H9 (cell line): Measurements from ENCODE around the gene DCTN2. TPM values are rescaled to one million over a fixed set of nuclear protein-coding genes. Genes with fewer than 3 reads are reported as not detected.
A peak's percentile ranks its signal among the peaks of the same experiment; 100 is the strongest.

Source experiments
- DNase-seq: peaks from one replicate; pipeline ENCODE4 v3.0.0-alpha.2; 2017
- H2AFZ ChIP-seq: one replicate; pipeline ENCODE4 v1.6.1; 2013; ENCODE audit warnings: mild to moderate bottlenecking, low read length, control low read depth, moderate library complexity
- H2AK5ac ChIP-seq: 2 replicates; pipeline ENCODE4 v1.6.1; 2013; ENCODE audit warnings: low read length, control low read depth, mixed read lengths; ENCODE audit not compliant: insufficient read length
- H2BK120ac ChIP-seq: one replicate; pipeline ENCODE4 v1.6.1; 2013; ENCODE audit warnings: low read depth, mild to moderate bottlenecking, low read length, control low read depth, inconsistent platforms; ENCODE audit not compliant: poor library complexity, severe bottlenecking
- H2BK12ac ChIP-seq: 2 replicates; pipeline ENCODE4 v1.6.1; 2013; ENCODE audit warnings: low read length, control low read depth, mixed read lengths, low read depth; ENCODE audit not compliant: insufficient read length
- H2BK15ac ChIP-seq: 2 replicates; pipeline ENCODE4 v1.6.1; 2013; ENCODE audit warnings: low read depth, low read length, control low read depth
- H2BK20ac ChIP-seq: one replicate; pipeline ENCODE4 v1.6.1; 2013; ENCODE audit warnings: low read depth, mild to moderate bottlenecking, low read length, control low read depth, inconsistent platforms; ENCODE audit not compliant: poor library complexity, severe bottlenecking
- H2BK5ac ChIP-seq: 2 replicates; pipeline ENCODE4 v1.6.1; 2013; ENCODE audit warnings: low read length, control low read depth, mixed read lengths; ENCODE audit not compliant: insufficient read length
- H3K14ac ChIP-seq: 2 replicates; pipeline ENCODE4 v1.6.1; 2013; ENCODE audit warnings: low read length, control low read depth; ENCODE audit not compliant: insufficient read depth
- H3K18ac ChIP-seq: 2 replicates; pipeline ENCODE4 v1.6.1; 2013; ENCODE audit warnings: low read depth, mild to moderate bottlenecking, mixed read lengths, low read length, control low read depth; ENCODE audit not compliant: insufficient read length
- H3K23ac ChIP-seq: 2 replicates; pipeline ENCODE4 v1.6.1; 2013; ENCODE audit warnings: low read length, control low read depth, mixed read lengths, low read depth; ENCODE audit not compliant: insufficient read length
- H3K23me2 ChIP-seq: 2 replicates; pipeline ENCODE4 v1.6.1; 2013; ENCODE audit warnings: low read depth, mild to moderate bottlenecking, mixed read lengths, low read length, control low read depth; ENCODE audit not compliant: insufficient read length, poor library complexity, severe bottlenecking
- H3K27ac ChIP-seq: 2 replicates; pipeline ENCODE4 v1.5.1; 2013; ENCODE audit warnings: low read length, control low read depth, mixed read lengths, low read depth; ENCODE audit not compliant: insufficient read length
- H3K27me3 ChIP-seq: 2 replicates; pipeline ENCODE4 v1.6.1; 2013; ENCODE audit warnings: low read length, control low read depth, inconsistent platforms; ENCODE audit not compliant: insufficient read depth
- H3K4ac ChIP-seq: 2 replicates; pipeline ENCODE4 v1.6.1; 2013; ENCODE audit warnings: low read depth, mild to moderate bottlenecking, control low read depth, inconsistent platforms, low read length, moderate library complexity
- H3K4me1 ChIP-seq: 2 replicates; pipeline ENCODE4 v1.6.1; 2013; ENCODE audit warnings: low read length, control low read depth, inconsistent platforms; ENCODE audit not compliant: insufficient read depth
- H3K4me2 ChIP-seq: 2 replicates; pipeline ENCODE4 v1.6.1; 2013; ENCODE audit warnings: low read length, control low read depth, mixed read lengths; ENCODE audit not compliant: insufficient read length, insufficient read depth
- H3K56ac ChIP-seq: 2 replicates; pipeline ENCODE4 v1.6.1; 2013; ENCODE audit warnings: low read depth, mild to moderate bottlenecking, mixed read lengths, low read length, control low read depth; ENCODE audit not compliant: insufficient read length
- H3K79me1 ChIP-seq: 2 replicates; pipeline ENCODE4 v1.6.1; 2013; ENCODE audit warnings: low read depth, mild to moderate bottlenecking, moderate library complexity, low read length, control low read depth, inconsistent platforms; ENCODE audit not compliant: insufficient read depth, poor library complexity, severe bottlenecking
- H3K79me2 ChIP-seq: 2 replicates; pipeline ENCODE4 v1.6.1; 2013; ENCODE audit warnings: low read length, control low read depth, inconsistent platforms; ENCODE audit not compliant: insufficient read depth
- H3K9ac ChIP-seq: 2 replicates; pipeline ENCODE4 v1.6.1; 2013; ENCODE audit warnings: low read length, control low read depth, mixed read lengths; ENCODE audit not compliant: insufficient read length; ENCODE audit errors: extremely low read depth
- H3K9me3 ChIP-seq: one replicate; pipeline ENCODE4 v1.6.1; 2013; ENCODE audit warnings: low read depth, low read length, inconsistent platforms; ENCODE audit not compliant: control insufficient read depth
- H3T11ph ChIP-seq: one replicate; pipeline ENCODE4 v1.6.1; 2013; ENCODE audit warnings: mild to moderate bottlenecking, low read length, control low read depth, inconsistent platforms
- H4K20me1 ChIP-seq: one replicate; pipeline ENCODE4 v1.6.1; 2013; ENCODE audit not compliant: control insufficient read depth, insufficient read length, insufficient read depth
- H4K5ac ChIP-seq: 2 replicates; pipeline ENCODE4 v1.6.1; 2013; ENCODE audit warnings: low read depth, mild to moderate bottlenecking, mixed read lengths, low read length, control low read depth; ENCODE audit not compliant: insufficient read length
- H4K8ac ChIP-seq: replicated peaks from 2 replicates; pipeline ENCODE4 v1.6.1; 2013; ENCODE audit warnings: low read length, control low read depth, mixed read lengths, low read depth; ENCODE audit not compliant: insufficient read length
- H4K91ac ChIP-seq: 2 replicates; pipeline ENCODE4 v1.6.1; 2013; ENCODE audit warnings: low read depth, mild to moderate bottlenecking, moderate library complexity, mixed read lengths, low read length, control low read depth; ENCODE audit not compliant: insufficient read length
- H3K27ac Mint-ChIP-seq, 3 experiments: 2 replicates in 2 of 3; 3 replicates in 1 of 3; pipeline ENCODE4 v1.8.0; 2020 to 2021; ENCODE audit warnings: mixed read lengths in 3 of 3, mild to moderate bottlenecking in 1 of 3, moderate library complexity in 1 of 3
- H3K27me3 Mint-ChIP-seq: 2 replicates; pipeline ENCODE4 v1.8.0; 2021; ENCODE audit warnings: low read depth, mild to moderate bottlenecking, moderate library complexity, mixed read lengths
- H3K36me3 Mint-ChIP-seq, 3 experiments: 2 replicates in 2 of 3; 3 replicates in 1 of 3; pipeline ENCODE4 v1.8.0; 2020 to 2021; ENCODE audit warnings: low read depth in 3 of 3, mixed read lengths in 3 of 3; ENCODE audit not compliant: insufficient read depth in 1 of 3
- H3K4me1 Mint-ChIP-seq, 2 experiments: 2 replicates each; pipeline ENCODE4 v1.8.0; 2020; ENCODE audit warnings: mixed read lengths in 2 of 2
- H3K4me3 Mint-ChIP-seq, 2 experiments: 2 replicates in 1 of 2; 3 replicates in 1 of 2; pipeline ENCODE4 v1.8.0; 2020 to 2021; ENCODE audit warnings: mild to moderate bottlenecking in 2 of 2, mixed read lengths in 2 of 2, moderate library complexity in 1 of 2
- H3K9me3 Mint-ChIP-seq, 2 experiments: 2 replicates in 1 of 2; 3 replicates in 1 of 2; pipeline ENCODE4 v1.8.0; 2020; ENCODE audit warnings: mild to moderate bottlenecking in 2 of 2, mixed read lengths in 2 of 2, moderate library complexity in 1 of 2
- CTCF ChIP-seq: fragments of 200-600 bp; sonication (generic); conservative IDR thresholded peaks from 3 replicates; pipeline ENCODE4 v1.8.0; 2021; ENCODE audit warnings: antibody characterized with exemption, mild to moderate bottlenecking
- WGBS: extraction: QIAGEN DNeasy Blood & Tissue Kit; methylation state at CpG from one replicate; pipeline ENCODE4 v1.1.7; 2013; ENCODE audit warnings: missing lambda C conversion rate, low lambda C conversion rate, mixed read lengths; ENCODE audit not compliant: insufficient read length; ENCODE audit errors: extremely low coverage; 5-methylcytosine and 5-hydroxymethylcytosine counted together
- total RNA-seq: library from RNA; stranded (reverse); gene quantifications from 2 replicates; pipeline ENCODE4 v1.2.1, GENCODE V29; 2021

DCTN2 gene
- total RNA-seq, 1 experiment from 2014 or later = 97.7 TPM

GRCh38 chr12:57549909-57550640, 3.1 kb upstream of the DCTN2 start, which contains the start of gene KIF5A:
KIF5A (plus strand) TSS chr12:57550044; CDS start chr12:57550272, 228 bp downstream.
- no peaks in the 10 kb centered on the region; the same call in 1 of the 2 replicates for H3K79me2 ChIP-seq
- no CpG with 5 or more reads among the region's 52 CpGs for WGBS
- peak within 1 kb of the TSS in 2 of 3 experiments; percentile 0 to 66; a peak in 2 of 7 replicates for H3K27ac Mint-ChIP-seq

More at GRCh38 chr12:57549909-57550640, 3.1 kb upstream of the DCTN2 start, which contains the start of gene KIF5A:
- Histone ChIP-seq H3K23ac (no peak within 1 kb of the TSS), H3K4me1 (peaks cover 11% of the 10 kb centered on the region), H4K8ac (no peak within 1 kb of the TSS), H3K27me3 (no peaks in the 10 kb centered on the region; the same call in 1 of the 2 replicates), H3K18ac (no peak within 1 kb of the TSS), H3K23me2 (peaks cover 16% of the 10 kb centered on the region), H3K4ac (no peak within 1 kb of the TSS), H3K79me1 (peaks cover 9% of the 10 kb centered on the region), H4K91ac (no peak within 1 kb of the TSS), H2BK15ac (no peak within 1 kb of the TSS), H2BK5ac (no peak within 1 kb of the TSS), H3K56ac (no peak within 1 kb of the TSS), H3K4me2 (peak within 1 kb of the TSS; percentile 56), H2BK120ac (no peak within 1 kb of the TSS), H3K14ac (no peak within 1 kb of the TSS), H2BK20ac (no peak within 1 kb of the TSS), H2AFZ (no peak within 1 kb of the TSS), H4K5ac (no peak within 1 kb of the TSS), H3T11ph (no peak within 1 kb of the TSS), H4K20me1 (no peaks in the 10 kb centered on the region), H2BK12ac (no peak within 1 kb of the TSS), H3K27ac (no peak within 1 kb of the TSS), H3K9me3 (no peaks in the 10 kb centered on the region), H3K9ac (no peak within 1 kb of the TSS), H2AK5ac (no peak within 1 kb of the TSS)
- Mint-ChIP-seq H3K4me1 (peaks cover 51 to 68% of the 10 kb centered on the region in 2 experiments), H3K4me3 (peak within 1 kb of the TSS; percentile 84 to 89), H3K27me3 (peaks cover 22% of the 10 kb centered on the region), H3K9me3 (no peaks in the 10 kb centered on the region), H3K36me3 (peaks cover 3 to 10% (median 8%) of the 10 kb centered on the region in 3 experiments; a peak in 5 of 7 replicates)
- DNase-seq = peak; percentile 86
- no peak for TF ChIP-seq CTCF
